ENCODE measurements around the gene MMP17.

GRCh38 chr12:131854861-131855476, 26.8 kb downstream of the MMP17 start:
- TF ChIP-seq CTCF (IDR thresholded peaks at IDR 0.05; ENCODE audit: low read depth, low read length, missing input control) (no peak), EGR1 (IDR thresholded peaks at IDR 0.05; ENCODE audit: low read depth in 2 of 2) (no peak), GABPA (IDR thresholded peaks at IDR 0.05 in 1 of 2, conservative IDR thresholded peaks at IDR 0.05 in 1 of 2) (no peak), YY1 (IDR thresholded peaks at IDR 0.05) (no peak), TAF1 (conservative IDR thresholded peaks at IDR 0.05) (no peak), ZBTB33 (IDR thresholded peaks at IDR 0.05) (no peak), MAX (IDR thresholded peaks at IDR 0.05) (no peak), REST (IDR thresholded peaks at IDR 0.05) (no peak), SP1 (IDR thresholded peaks at IDR 0.05) (no peak), FOXA1 (IDR thresholded peaks at IDR 0.05) (no peak), ATF3 (IDR thresholded peaks at IDR 0.05) (no peak)
